A549 treated with GW870086 at 1 μM for 4 hours (cell line): Measurements from ENCODE around the gene OR52E6. TPM values are rescaled to one million over a fixed set of nuclear protein-coding genes. Genes with fewer than 3 reads are reported as not detected.

Source experiments
- total RNA-seq: library from RNA; stranded (reverse); fragments of 200-300 nt; extraction: Qiagen RNA extraction; gene quantifications from 5 replicates; pipeline ENCODE4 v1.2.3, GENCODE V29; 2022; ENCODE audit warnings: low read depth

Gene OR52E6
- total RNA-seq = not detected in 5 replicates

DNA sequence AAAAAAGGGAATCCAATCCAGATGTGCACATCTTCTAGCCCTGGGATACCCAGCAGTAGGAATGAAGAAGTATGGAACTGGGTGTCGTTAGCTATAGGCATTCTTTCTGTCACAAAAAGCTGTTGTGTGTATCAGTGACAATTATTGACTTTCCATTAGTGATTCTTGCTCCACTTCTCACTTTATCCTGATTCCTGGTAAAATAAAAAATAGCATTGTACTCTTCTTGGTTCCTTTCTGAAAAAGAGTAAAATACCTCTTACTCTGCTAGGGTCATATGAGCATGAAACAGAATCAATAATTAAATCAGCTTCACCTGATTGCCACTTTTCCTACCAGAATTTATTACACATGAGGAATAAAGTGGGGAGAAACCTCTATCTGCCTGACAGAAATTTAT lies at the start of gene OR52E6:
Gene OR52E6 (minus strand): TSS at position 101 of the 400 bp plus-strand sequence. CDS start 0 bp downstream, at position 101.

DNA sequence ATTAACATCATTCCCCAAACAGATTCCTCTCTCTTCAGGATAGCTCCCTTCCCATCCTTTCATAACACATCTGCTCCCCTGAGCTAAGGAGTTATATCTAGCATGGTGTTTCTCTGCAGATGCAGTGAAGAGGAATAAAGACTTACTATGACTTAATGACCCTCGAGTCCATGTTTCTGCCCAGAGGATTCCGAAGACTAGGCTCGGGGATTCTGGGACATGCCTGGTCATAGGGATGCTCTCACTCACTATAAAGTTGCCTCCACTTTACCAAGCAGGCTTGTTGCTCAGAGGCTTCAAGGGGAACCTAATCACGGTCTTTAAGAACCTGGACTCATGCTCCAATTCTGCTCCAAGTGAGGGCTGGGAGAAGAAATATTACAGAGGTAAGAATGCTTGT lies 38.6 kb upstream of the OR52E6 start, which contains the start of gene OR52E4:
Gene OR52E4 (plus strand): TSS at position 301 of the 400 bp plus-strand sequence. CDS start 3,664 bp downstream, outside the sequence.

DNA sequence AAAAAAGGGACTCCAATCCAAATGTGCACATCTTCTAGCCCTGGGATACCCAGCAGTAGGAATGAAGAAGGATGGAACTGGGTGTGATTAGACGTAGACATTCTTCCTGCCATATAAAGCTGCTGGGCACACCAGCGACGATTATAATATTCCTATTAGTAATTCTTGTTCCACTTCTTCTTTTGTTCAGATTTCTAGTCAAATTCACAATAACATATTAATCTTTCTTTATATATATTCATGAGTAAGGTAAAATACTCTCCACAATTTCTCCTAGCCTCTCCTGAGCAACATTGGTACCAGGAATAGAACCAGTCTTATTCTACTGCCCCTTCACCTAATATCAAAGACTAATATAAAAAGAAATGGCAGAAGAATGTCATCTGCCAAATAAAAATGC lies 15.9 kb upstream of the OR52E6 start, which contains the start of gene OR52E8:
Gene OR52E8 (minus strand): TSS at position 101 of the 400 bp plus-strand sequence. CDS start 0 bp downstream, at position 101.

DNA sequence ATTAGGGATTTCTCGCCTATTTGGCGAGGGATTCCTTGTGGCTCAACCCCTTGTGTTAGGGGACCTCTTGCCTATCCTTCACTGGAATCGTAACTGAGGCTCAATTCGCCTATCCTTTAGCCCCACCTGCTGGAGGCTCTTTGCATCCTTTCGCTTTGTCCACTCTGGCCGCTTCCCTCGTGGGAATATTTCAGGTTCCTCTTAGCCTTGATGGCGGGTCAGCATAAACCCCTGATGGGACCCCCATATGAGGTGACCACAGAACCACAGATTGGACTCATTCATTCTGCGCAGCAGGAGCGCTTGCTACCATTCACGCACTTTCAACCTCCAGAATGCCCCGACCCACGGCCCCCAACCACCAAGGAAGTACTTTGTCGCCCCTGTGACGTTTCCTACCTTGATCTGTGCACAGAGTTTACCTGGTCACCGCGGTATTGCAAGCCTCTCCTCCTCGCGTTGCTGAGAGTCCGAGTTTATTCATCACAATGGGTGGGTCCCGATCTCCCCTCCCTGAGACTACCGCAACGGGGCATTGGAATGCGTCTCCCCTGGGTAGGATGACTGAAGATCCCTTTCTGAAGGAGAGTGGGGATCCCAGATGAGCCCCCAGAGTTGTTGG lies 33.1 kb downstream of the OR52E6 start, which contains the start of gene OR52N2:
Gene OR52N2 (plus strand): TSS at position 425 of the 622 bp plus-strand sequence. CDS start 11,412 bp downstream, outside the sequence.

DNA sequence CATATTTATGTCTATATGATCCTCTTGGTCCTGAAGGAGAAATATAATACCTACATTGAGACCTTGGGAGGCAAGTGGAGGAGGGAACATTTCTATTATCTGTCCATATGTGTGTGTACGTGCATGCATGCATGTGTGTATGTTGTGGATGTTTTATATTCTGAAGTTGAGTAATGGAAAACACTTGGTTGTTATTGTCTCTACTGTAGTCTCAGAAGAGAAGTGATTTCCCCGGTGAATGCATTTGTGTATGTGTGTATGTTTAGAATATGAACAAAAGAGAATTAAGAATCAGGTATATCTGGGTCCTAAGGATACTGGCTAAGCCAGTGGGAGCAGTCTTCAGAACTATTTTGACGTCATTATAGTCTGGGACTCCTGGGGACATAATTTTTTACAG lies 50.5 kb downstream of the OR52E6 start, which contains the start of gene OR52N1:
Gene OR52N1 (minus strand): TSS at position 101 of the 400 bp plus-strand sequence. CDS start 2,449 bp downstream, outside the sequence.

Other genes starting within 250 kb of the OR52E6 start
- 8.9 to 12.0 TPM (median 10.2 TPM) in 5 replicates for gene TRIM6, start 245.3 kb downstream of the OR52E6 start, total RNA-seq
- gene TRIM34, start 216.9 kb downstream of the OR52E6 start, total RNA-seq = 2.6 to 4.0 TPM (median 3.6 TPM) in 5 replicates
- gene TRIM5, start 156.8 kb downstream of the OR52E6 start, total RNA-seq = 10.2 to 10.9 TPM (median 10.8 TPM) in 5 replicates
- gene TRIM22, start 152.1 kb downstream of the OR52E6 start, total RNA-seq = 0.58 to 2.2 TPM (median 0.89 TPM) in 5 replicates
- not detected in 5 replicates for gene OR56B1, start 105.4 kb downstream of the OR52E6 start, total RNA-seq
- not detected in 5 replicates for gene OR52N4, start 87.7 kb downstream of the OR52E6 start, total RNA-seq
- not detected in 5 replicates for gene OR52N5, start 58.5 kb downstream of the OR52E6 start, total RNA-seq
- gene OR52N1, start 50.6 kb downstream of the OR52E6 start, total RNA-seq = not detected in 5 replicates
- not detected in 5 replicates for gene OR52N2, start 33.0 kb downstream of the OR52E6 start, total RNA-seq
- gene OR52E8, start 15.8 kb upstream of the OR52E6 start, total RNA-seq = not detected in 5 replicates
- not detected in 5 replicates for gene OR52E4, start 38.7 kb upstream of the OR52E6 start, total RNA-seq
- not detected in 5 replicates for gene OR52E5, start 51.3 kb upstream of the OR52E6 start, total RNA-seq
- not detected in 5 replicates for gene OR56A3, start 100.4 kb upstream of the OR52E6 start, total RNA-seq
- not detected in 5 replicates for gene OR56A5, start 126.6 kb upstream of the OR52E6 start, total RNA-seq
- gene OR52L1, start 145.1 kb upstream of the OR52E6 start, total RNA-seq = not detected in 5 replicates
- not detected in 5 replicates for gene OR56A4, start 165.0 kb upstream of the OR52E6 start, total RNA-seq
- gene OR56A1, start 188.9 kb upstream of the OR52E6 start, total RNA-seq = not detected in 5 replicates